C4-2B (cell line): Measurements from ENCODE around the gene SH3RF3.

Experiments used
- CTCF ChIP-seq: fragments of 450-650 bp; conservative IDR thresholded peaks from 2 replicates; pipeline ENCODE4 v1.5.1; 2017; ENCODE audit warnings: mild to moderate bottlenecking
- ZFX ChIP-seq: fragments of 450-650 bp; IDR thresholded peaks from 2 replicates; pipeline ENCODE4 v1.6.1; 2017

GRCh38 chr2:109527079-109527478 is 398.1 kb downstream of the SH3RF3 start:
- TF ChIP-seq CTCF, result no peak
- no peak for TF ChIP-seq ZFX
